ENCODE measurements around the gene MYO18B. TPM values are rescaled to one million over a fixed set of nuclear protein-coding genes. Genes with fewer than 3 reads are reported as not detected.

MYO18B gene
- total and polyA plus RNA-seq, 2 of the 8 experiments (the other 6 are each of a cell fraction or from before 2014, with no cell fraction given) = 0.62 to 0.78 TPM

GRCh38 chr22:25791556-25791955, 49.6 kb downstream of the MYO18B start (continued):
- no peak for TF ChIP-seq POLR2AphosphoS5 (IDR thresholded peaks at IDR 0.05; ENCODE audit: low read depth, low read length)
- no peak for TF ChIP-seq JUND (IDR thresholded peaks at IDR 0.05; ENCODE audit: low read length)
- no peak for TF ChIP-seq BRCA1 (IDR thresholded peaks at IDR 0.05; ENCODE audit: low read depth, low read length)
- TF ChIP-seq TEAD4 (IDR thresholded peaks at IDR 0.05; ENCODE audit: low read depth, low read length) = no peak
- no peak for TF ChIP-seq KDM4A (IDR thresholded peaks at IDR 0.05; ENCODE audit: low read depth, low read length, severe bottlenecking)
- no peak for TF ChIP-seq RBBP5 (IDR thresholded peaks at IDR 0.05; ENCODE audit: borderline replicate concordance, low read depth, low read length)
- TF ChIP-seq KDM5A (IDR thresholded peaks at IDR 0.05; ENCODE audit: low read length) = no peak
- no peak for TF ChIP-seq BACH1 (IDR thresholded peaks at IDR 0.05; ENCODE audit: low read length)
